Measurements from ENCODE around the gene STAM2. TPM values are rescaled to one million over a fixed set of nuclear protein-coding genes. Genes with fewer than 3 reads are reported as not detected.
"Not testable (repeated sequence)": the region's sequence is repeated elsewhere in the genome, so short reads cannot be mapped to it uniquely, and the experiment has no call there.

The STAM2 gene
- total RNA-seq, result 40.0 and 44.2 TPM in 2 replicates
- polyA plus RNA-seq (2012), result 16.6 TPM

GRCh38 chr2:152175368-152176112, at the start of gene STAM2:
Gene STAM2 (minus strand): TSS chr2:152175763. CDS start chr2:152175642, 121 bp downstream.
- DNase-seq (ENCODE audit: low read depth), result peak; percentile 94

GRCh38 chr2:152223977-152224376, 48.4 kb upstream of the STAM2 start:
- no peak for DNase-seq (ENCODE audit: low read depth)

- DNase-seq (ENCODE audit: low read depth), result peak; percentile 81
Observed at GRCh38 chr2:152222975-152223637, 47.5 kb upstream of the STAM2 start.

GRCh38 chr2:152221839-152222238, 46.3 kb upstream of the STAM2 start:
- DNase-seq (ENCODE audit: low read depth), result peak; percentile 26

GRCh38 chr2:152219077-152219828, 43.7 kb upstream of the STAM2 start:
- no peak for DNase-seq (ENCODE audit: low read depth)

- DNase-seq (ENCODE audit: low read depth), result no peak
Observed at GRCh38 chr2:152201466-152201830, 25.9 kb upstream of the STAM2 start.

GRCh38 chr2:152200565-152201465, 25.3 kb upstream of the STAM2 start:
- peak; percentile 91 for DNase-seq (ENCODE audit: low read depth)

GRCh38 chr2:152200101-152200500, 24.5 kb upstream of the STAM2 start:
- DNase-seq (ENCODE audit: low read depth), result no peak

- DNase-seq (ENCODE audit: low read depth), result no peak
Observed at GRCh38 chr2:152198499-152198898, 22.9 kb upstream of the STAM2 start.

GRCh38 chr2:152197508-152198284, 22.1 kb upstream of the STAM2 start:
- not testable (repeated sequence) for DNase-seq (ENCODE audit: low read depth)

- DNase-seq (ENCODE audit: low read depth), result peak; percentile 84
Observed at GRCh38 chr2:152189622-152190495, 14.3 kb upstream of the STAM2 start.

- not testable (repeated sequence) for DNase-seq (ENCODE audit: low read depth)
Observed at GRCh38 chr2:152186808-152187207, 11.2 kb upstream of the STAM2 start.

GRCh38 chr2:152186262-152186661, 10.7 kb upstream of the STAM2 start:
- DNase-seq (ENCODE audit: low read depth), result no peak

- DNase-seq (ENCODE audit: low read depth), result no peak
Observed at GRCh38 chr2:152183401-152184073, 8.0 kb upstream of the STAM2 start.

- DNase-seq (ENCODE audit: low read depth), result not testable (repeated sequence)
Observed at GRCh38 chr2:152177667-152178066, 2.1 kb upstream of the STAM2 start.

- DNase-seq (ENCODE audit: low read depth), result no peak
Observed at GRCh38 chr2:152176113-152176714, 651 bp upstream of the STAM2 start.

- DNase-seq (ENCODE audit: low read depth), result no peak
Observed at GRCh38 chr2:152175012-152175367, 573 bp downstream of the STAM2 start.

- no peak for DNase-seq (ENCODE audit: low read depth)
Observed at GRCh38 chr2:152174574-152174973, 989 bp downstream of the STAM2 start.
